MM.1S (cell line): Measurements from ENCODE around the gene COLQ.

Experiments
- EZH2 ChIP-seq: fragments of 300-600 bp; sonication (generic); optimal IDR thresholded peaks from 2 replicates; pipeline ENCODE3; 2017; ENCODE audit warnings: low read depth, mild to moderate bottlenecking, antibody characterized with exemption, low read length, mixed read lengths
- TF ChIP-seq, protein P1 (sequence below): fragments of 300-600 bp; sonication (generic); IDR thresholded peaks from 2 replicates; pipeline ENCODE4 v1.5.1; 2016; ENCODE audit warnings: antibody characterized with exemption, low read length, mixed read lengths

DNA sequence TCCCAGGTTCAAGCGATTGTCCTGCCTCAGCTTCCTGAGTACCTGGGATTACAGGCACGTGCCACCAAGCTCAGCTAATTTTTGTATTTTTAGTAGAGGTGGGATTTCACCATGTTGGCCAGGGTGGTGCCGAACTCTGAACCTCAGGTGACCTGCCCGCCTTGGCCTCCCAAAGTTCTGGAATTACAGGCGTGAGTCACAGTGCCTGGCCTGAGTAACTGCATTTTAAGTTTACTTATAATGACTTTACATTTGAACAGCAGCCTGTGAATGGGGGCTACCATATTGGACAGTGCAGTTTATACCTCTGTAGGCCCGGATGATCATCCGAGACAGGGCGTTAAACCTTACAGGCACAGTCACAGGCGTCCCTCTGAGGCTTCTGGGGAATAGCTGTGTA lies 69.3 kb downstream of the COLQ start:
- TF ChIP-seq, protein P1, sequence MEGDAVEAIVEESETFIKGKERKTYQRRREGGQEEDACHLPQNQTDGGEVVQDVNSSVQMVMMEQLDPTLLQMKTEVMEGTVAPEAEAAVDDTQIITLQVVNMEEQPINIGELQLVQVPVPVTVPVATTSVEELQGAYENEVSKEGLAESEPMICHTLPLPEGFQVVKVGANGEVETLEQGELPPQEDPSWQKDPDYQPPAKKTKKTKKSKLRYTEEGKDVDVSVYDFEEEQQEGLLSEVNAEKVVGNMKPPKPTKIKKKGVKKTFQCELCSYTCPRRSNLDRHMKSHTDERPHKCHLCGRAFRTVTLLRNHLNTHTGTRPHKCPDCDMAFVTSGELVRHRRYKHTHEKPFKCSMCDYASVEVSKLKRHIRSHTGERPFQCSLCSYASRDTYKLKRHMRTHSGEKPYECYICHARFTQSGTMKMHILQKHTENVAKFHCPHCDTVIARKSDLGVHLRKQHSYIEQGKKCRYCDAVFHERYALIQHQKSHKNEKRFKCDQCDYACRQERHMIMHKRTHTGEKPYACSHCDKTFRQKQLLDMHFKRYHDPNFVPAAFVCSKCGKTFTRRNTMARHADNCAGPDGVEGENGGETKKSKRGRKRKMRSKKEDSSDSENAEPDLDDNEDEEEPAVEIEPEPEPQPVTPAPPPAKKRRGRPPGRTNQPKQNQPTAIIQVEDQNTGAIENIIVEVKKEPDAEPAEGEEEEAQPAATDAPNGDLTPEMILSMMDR, result no peak
- no peak for TF ChIP-seq EZH2
